ENCODE measurements around the gene PSMF1. TPM values are rescaled to one million over a fixed set of nuclear protein-coding genes. Genes with fewer than 3 reads are reported as not detected.

PSMF1 gene
- total and polyA plus RNA-seq, 2 experiments from 2014 or later = 73.7 to 84.2 TPM

- no peak for TF ChIP-seq CTCF (conservative IDR thresholded peaks at IDR 0.05; ENCODE audit: low read depth in 2 of 2)
- TF ChIP-seq CREB1 (CRISPR knock-in tag; IDR thresholded peaks at IDR 0.05; ENCODE audit: low read depth) = no peak
These were observed 64.8 kb downstream of the PSMF1 start (continued) for GRCh38 chr20:1183153-1183552.

GRCh38 chr20:1184260-1184637 is 65.8 kb downstream of the PSMF1 start:
- H3K4me2 ChIP-seq = peak overlapping the region; percentile 83
- no peak overlapping the region for H3K27ac Mint-ChIP-seq
- H3K27me3 Mint-ChIP-seq (ENCODE audit: insufficient read depth, low read depth, poor library complexity) = peaks cover 26% of the 10 kb centered on the region
- TF ChIP-seq ZNF114 (CRISPR knock-in tag; IDR thresholded peaks at IDR 0.05) = no peak
- TF ChIP-seq REST (IDR thresholded peaks at IDR 0.05; ENCODE audit: unreplicated experiment) = no peak
- TF ChIP-seq ETS1 (IDR thresholded peaks at IDR 0.05) = no peak
- no peak for TF ChIP-seq STAT1 (IDR thresholded peaks at IDR 0.05; ENCODE audit: unreplicated experiment)
- TF ChIP-seq CREB1 (CRISPR knock-in tag; IDR thresholded peaks at IDR 0.05; ENCODE audit: low read depth) = no peak
- TF ChIP-seq CTCF (conservative IDR thresholded peaks at IDR 0.05; ENCODE audit: low read depth in 2 of 2) = no peak
- TF ChIP-seq ZNF462 (CRISPR knock-in tag; IDR thresholded peaks at IDR 0.05) = no peak
- TF ChIP-seq ZNF331 (CRISPR knock-in tag; IDR thresholded peaks at IDR 0.05; ENCODE audit: low read depth) = no peak
- no peak for TF ChIP-seq EZH2 (IDR thresholded peaks at IDR 0.05; ENCODE audit: low read depth, unreplicated experiment)

More at GRCh38 chr20:1184260-1184637, 65.8 kb downstream of the PSMF1 start:
- Mint-ChIP-seq H3K36me3 (ENCODE audit: low read depth) (peaks cover 2% of the 10 kb centered on the region; the same call in 1 of the 3 replicates), H3K4me3 (peak overlapping the region; percentile 81), H3K4me1 (peaks cover 28% of the 10 kb centered on the region), H3K9me3 (peaks cover 5% of the 10 kb centered on the region; the same call in 1 of the 3 replicates)
- Histone ChIP-seq H3K4me3 (peak overlapping the region; percentile 64), H2AFZ (peak overlapping the region; percentile 81; the same call in 1 of the 2 replicates), H3K27me3 (ENCODE audit: insufficient read depth) (peaks cover 42% of the 10 kb centered on the region), H3K79me2 (replicated peaks; ENCODE audit: insufficient read depth) (no peaks in the 10 kb centered on the region), H3K9me2 (ENCODE audit: insufficient read depth) (no peaks in the 10 kb centered on the region), H4K20me1 (replicated peaks; ENCODE audit: insufficient read depth) (no peaks in the 10 kb centered on the region; the same call in 1 of the 2 replicates), H3K4me1 (ENCODE audit: insufficient read depth) (peaks cover 25% of the 10 kb centered on the region), H3F3A (replicated peaks; ENCODE audit: low read depth) (0 out of 2 replicates have a peak, but pooled peaks cover 5% of the 10 kb centered on the region), H3K27ac (ENCODE audit: low read depth) (no peak overlapping the region), H3K36me3 (ENCODE audit: insufficient read depth) (no peaks in the 10 kb centered on the region)
- no peak for ATAC-seq
- no peak for DNase-seq (ENCODE audit: low spot score)
